KOPT-K1 (cell line): Measurements from ENCODE around the gene ZNF878.

Experiments used
- H3K27ac ChIP-seq: fragments of 200-600 bp; sonication (generic); 2 replicates; pipeline ENCODE4 v1.5.1; 2016; ENCODE audit warnings: antibody characterized with exemption, mild to moderate bottlenecking, low read depth, low read length; ENCODE audit not compliant: poor library complexity, severe bottlenecking
- H3K36me3 ChIP-seq: fragments of 200-600 bp; sonication (generic); 2 replicates; pipeline ENCODE4 v1.5.1; 2017; ENCODE audit warnings: antibody characterized with exemption, mild to moderate bottlenecking, low read length, moderate library complexity; ENCODE audit not compliant: insufficient read depth
- H3K9me3 ChIP-seq: fragments of 200-600 bp; sonication (generic); 2 replicates; pipeline ENCODE4 v1.5.1; 2017; ENCODE audit warnings: antibody characterized with exemption, low read length, mild to moderate bottlenecking; ENCODE audit not compliant: insufficient read depth, poor library complexity, severe bottlenecking

Gene ZNF878

GRCh38 chr19:12055784-12056183, 3.0 kb upstream of the ZNF878 start:
- Histone ChIP-seq H3K27ac (no peak overlapping the region), H3K36me3 (no peaks in the 10 kb centered on the region), H3K9me3 (no peaks in the 10 kb centered on the region)

- Histone ChIP-seq H3K36me3 (peaks cover 9% of the 10 kb centered on the region), H3K9me3 (peaks cover 13% of the 10 kb centered on the region), H3K27ac (peak overlapping the region; percentile 59)
These were observed 667 bp downstream of the ZNF878 start for GRCh38 chr19:12052091-12052496.

GRCh38 chr19:12047868-12048267, 4.9 kb downstream of the ZNF878 start:
- peaks cover 45% of the 10 kb centered on the region for H3K36me3 ChIP-seq
- no peak overlapping the region for H3K27ac ChIP-seq
- H3K9me3 ChIP-seq: peaks cover 56% of the 10 kb centered on the region

- Histone ChIP-seq H3K36me3 (peaks cover 64% of the 10 kb centered on the region), H3K9me3 (peaks cover 81% of the 10 kb centered on the region), H3K27ac (no peak overlapping the region)
These were observed 8.9 kb downstream of the ZNF878 start for GRCh38 chr19:12043752-12044422.

- Histone ChIP-seq H3K27ac (no peak overlapping the region), H3K9me3 (peaks cover 84% of the 10 kb centered on the region), H3K36me3 (peaks cover 68% of the 10 kb centered on the region)
These were observed 9.9 kb downstream of the ZNF878 start for GRCh38 chr19:12042893-12043292.

GRCh38 chr19:12035220-12036172, 17.3 kb downstream of the ZNF878 start, which contains the start of gene ZNF433:
TSS of gene ZNF433 (minus strand) at chr19:12035679. CDS start at chr19:12035539, 140 bp downstream.
- H3K27ac ChIP-seq: no peak within 1 kb of the TSS
- H3K36me3 ChIP-seq: peaks cover 45% of the 10 kb centered on the region; the same call in 1 of the 2 replicates
- peaks cover 61% of the 10 kb centered on the region for H3K9me3 ChIP-seq

- H3K9me3 ChIP-seq: peaks cover 68% of the 10 kb centered on the region
- H3K36me3 ChIP-seq: peaks cover 45% of the 10 kb centered on the region; the same call in 1 of the 2 replicates
- H3K27ac ChIP-seq: no peak overlapping the region
These were observed 18.1 kb downstream of the ZNF878 start for GRCh38 chr19:12034620-12035019.

GRCh38 chr19:12034198-12034597, 18.6 kb downstream of the ZNF878 start:
- Histone ChIP-seq H3K27ac (no peak overlapping the region), H3K36me3 (peaks cover 42% of the 10 kb centered on the region; the same call in 1 of the 2 replicates), H3K9me3 (peaks cover 69% of the 10 kb centered on the region)

GRCh38 chr19:12015753-12016116, 37.0 kb downstream of the ZNF878 start:
- peaks cover 98% of the 10 kb centered on the region for H3K9me3 ChIP-seq
- no peak overlapping the region for H3K27ac ChIP-seq
- H3K36me3 ChIP-seq: peaks cover 81% of the 10 kb centered on the region

GRCh38 chr19:12015015-12015752, 37.6 kb downstream of the ZNF878 start:
- Histone ChIP-seq H3K9me3 (peaks cover 98% of the 10 kb centered on the region), H3K36me3 (peaks cover 81% of the 10 kb centered on the region), H3K27ac (no peak overlapping the region)

- Histone ChIP-seq H3K36me3 (peaks cover 82% of the 10 kb centered on the region), H3K9me3 (peaks cover 90% of the 10 kb centered on the region), H3K27ac (no peak overlapping the region)
These were observed 52.4 kb downstream of the ZNF878 start for GRCh38 chr19:12000152-12000981.

- Histone ChIP-seq H3K27ac (no peak overlapping the region), H3K9me3 (peaks cover 67% of the 10 kb centered on the region), H3K36me3 (peaks cover 74% of the 10 kb centered on the region)
These were observed 57.6 kb downstream of the ZNF878 start for GRCh38 chr19:11995174-11995573.
